ENCODE measurements around the gene NUCKS1.

The NUCKS1 gene

DNA sequence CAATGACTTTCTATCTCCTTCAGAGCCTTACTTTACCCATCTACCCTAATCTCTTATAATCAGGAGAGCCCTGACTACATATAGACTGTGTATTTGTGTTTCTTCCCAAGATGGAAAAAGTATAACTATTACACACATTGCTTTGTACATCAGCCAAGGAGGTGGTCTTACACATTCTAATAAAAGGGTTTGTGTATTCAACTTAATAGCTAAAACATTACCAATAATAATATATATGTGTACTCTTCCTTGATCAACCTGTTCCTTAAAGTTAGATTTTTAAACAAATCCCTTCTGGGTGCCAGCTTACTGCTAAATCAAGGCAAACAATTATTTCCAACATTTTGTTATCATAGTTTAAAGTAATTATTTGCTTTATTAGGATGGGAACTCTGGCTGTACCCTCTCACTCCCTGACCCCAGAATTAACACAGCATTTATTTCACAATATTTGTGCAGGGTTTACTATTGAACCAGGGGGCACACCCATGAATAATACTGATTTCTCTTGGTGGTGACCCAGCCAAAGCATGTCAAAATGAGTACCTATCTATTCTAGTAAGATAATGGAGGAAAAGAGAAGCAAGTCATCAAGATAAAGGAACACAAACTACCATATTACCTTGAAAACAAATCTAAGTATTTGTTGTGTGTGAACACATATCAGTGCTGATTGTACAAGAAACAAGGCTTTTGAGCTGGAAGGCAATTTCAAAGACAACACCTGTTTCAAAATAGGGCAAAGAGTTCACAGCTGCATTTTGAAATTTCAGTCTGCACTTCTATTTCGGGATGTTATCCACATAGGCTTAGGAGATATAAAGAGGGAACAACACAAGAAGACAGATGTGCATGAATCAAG lies 39.5 kb downstream of the NUCKS1 start:
- peaks cover 12 to 35% of the 10 kb centered on the region in 2 donors for H3K36me3 Mint-ChIP-seq
- no peaks in the 10 kb centered on the region for H3K9me3 Mint-ChIP-seq
- DNase-seq (no peak), ATAC-seq (replicated peaks) (no peak)
- no peak overlapping the region for H3K4me3 Mint-ChIP-seq
- H3K4me1 Mint-ChIP-seq = peaks cover 21 to 37% of the 10 kb centered on the region in 2 donors
- H3K27me3 Mint-ChIP-seq = no peaks in the 10 kb centered on the region
- peak overlapping the region; percentile 49 for H3K27ac Mint-ChIP-seq

DNA sequence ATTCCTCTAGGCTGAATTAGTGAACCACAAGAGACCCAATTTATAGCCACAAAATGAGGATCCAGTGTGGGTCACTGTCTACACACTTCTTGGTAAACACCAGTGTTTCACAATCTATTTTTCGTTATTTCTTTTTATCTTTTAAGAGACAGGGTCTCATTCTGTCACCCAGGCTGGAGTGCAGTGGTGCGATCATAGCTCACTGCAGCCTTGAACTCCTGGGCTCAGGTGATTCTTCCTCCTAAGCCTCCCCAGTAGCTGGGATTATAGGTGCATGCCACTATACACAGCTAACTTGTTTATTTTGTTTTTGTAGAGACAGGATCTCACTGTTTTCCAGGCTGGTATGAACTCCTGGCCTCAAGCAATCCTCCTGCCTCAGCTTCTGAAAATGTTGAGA lies 40.3 kb downstream of the NUCKS1 start:
- no peak for ATAC-seq (replicated peaks)
- Mint-ChIP-seq H3K4me3 (no peak overlapping the region), H3K27me3 (no peaks in the 10 kb centered on the region), H3K9me3 (no peaks in the 10 kb centered on the region), H3K27ac (no peak overlapping the region), H3K4me1 (peaks cover 21 to 39% of the 10 kb centered on the region in 2 donors), H3K36me3 (peaks cover 8 to 34% of the 10 kb centered on the region in 2 donors)
- DNase-seq = no peak

DNA sequence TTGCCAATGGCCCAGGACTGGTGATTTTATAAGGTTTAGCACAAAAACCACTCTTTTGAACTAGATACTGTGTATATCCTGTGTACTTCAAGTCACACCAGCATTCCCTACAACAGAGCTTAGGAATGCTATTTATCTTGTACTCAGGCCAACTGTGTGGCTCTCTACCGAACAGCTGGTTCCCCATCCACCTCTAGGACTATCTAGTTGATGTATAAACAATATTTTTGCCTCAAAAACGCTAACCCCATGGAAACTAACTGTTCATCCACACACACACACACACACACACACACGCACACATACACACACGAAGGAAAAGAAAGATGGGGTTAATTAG lies 41.0 kb downstream of the NUCKS1 start:
- Mint-ChIP-seq H3K36me3 (peaks cover 8 to 33% of the 10 kb centered on the region in 2 donors), H3K27ac (no peak overlapping the region), H3K27me3 (no peaks in the 10 kb centered on the region), H3K4me3 (no peak overlapping the region), H3K4me1 (peaks cover 22 to 40% of the 10 kb centered on the region in 2 donors), H3K9me3 (no peaks in the 10 kb centered on the region)
- ATAC-seq (replicated peaks) (no peak), DNase-seq (no peak)

DNA sequence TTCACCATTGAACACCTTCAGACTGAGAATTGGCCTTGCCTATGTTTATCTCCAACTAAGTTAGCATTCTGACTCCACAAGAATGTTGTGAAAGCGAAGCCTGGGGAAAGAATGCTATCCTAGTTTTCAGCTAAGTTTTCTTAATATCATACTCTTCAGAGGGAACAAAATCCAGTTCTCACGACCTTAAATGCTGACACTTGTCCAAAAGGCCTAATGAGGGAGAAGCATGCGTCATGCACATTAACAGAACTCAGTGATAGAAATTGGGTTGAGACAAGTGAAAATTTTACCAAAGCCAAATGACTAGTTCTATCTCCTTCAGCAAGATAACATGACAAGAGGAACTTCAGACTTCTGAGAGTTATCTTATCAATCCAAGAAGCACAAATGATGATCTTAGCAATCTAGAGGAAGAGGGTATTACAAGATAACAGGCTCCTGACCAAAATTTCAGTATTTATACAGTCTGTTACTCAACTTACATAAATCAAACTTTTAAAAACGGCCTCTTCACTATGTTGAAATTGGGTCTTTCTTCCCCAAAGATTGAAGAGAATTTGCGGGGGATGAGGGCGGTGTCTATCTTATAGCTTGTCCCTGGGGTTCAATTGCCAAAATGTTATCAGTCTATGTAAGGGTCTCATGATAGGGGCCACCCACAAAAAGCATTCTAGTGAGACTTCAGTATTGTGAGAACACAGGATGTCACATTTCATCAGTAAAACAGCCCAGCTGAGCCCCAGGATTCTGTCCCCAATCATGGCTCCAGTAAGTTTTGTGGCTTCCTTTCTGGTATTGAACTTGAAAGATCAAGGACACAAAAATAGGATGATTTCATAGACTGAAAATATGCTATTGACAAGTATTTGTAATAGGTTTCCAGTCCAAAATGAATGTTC lies 43.1 kb downstream of the NUCKS1 start:
- H3K9me3 Mint-ChIP-seq = no peaks in the 10 kb centered on the region
- DNase-seq = no peak
- H3K27ac Mint-ChIP-seq = no peak overlapping the region
- H3K27me3 Mint-ChIP-seq = no peaks in the 10 kb centered on the region
- no peak for ATAC-seq (replicated peaks)
- no peak overlapping the region for H3K4me3 Mint-ChIP-seq
- H3K4me1 Mint-ChIP-seq = peaks cover 29 to 51% of the 10 kb centered on the region in 2 donors
- H3K36me3 Mint-ChIP-seq = peaks cover 19 to 46% of the 10 kb centered on the region in 2 donors

DNA sequence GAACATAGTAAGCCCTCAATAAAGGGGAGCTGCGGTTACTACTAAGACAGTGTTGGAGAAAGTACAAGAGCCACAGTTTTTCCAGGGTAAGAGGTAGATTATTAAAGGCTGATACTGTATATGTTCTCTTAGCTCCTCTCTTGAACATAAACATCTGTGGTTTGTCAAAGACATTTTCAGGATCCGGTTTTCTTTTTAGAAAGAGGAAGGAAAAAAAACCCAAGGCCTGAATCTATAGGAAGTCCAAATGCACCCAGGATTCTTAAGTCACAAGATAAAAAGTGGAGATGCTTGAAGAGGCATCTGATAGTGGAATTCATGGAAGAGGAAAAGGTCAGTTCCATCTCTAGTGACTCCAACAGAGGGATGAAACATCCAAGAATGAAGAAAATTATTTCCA lies 45.1 kb downstream of the NUCKS1 start:
- Mint-ChIP-seq H3K4me3 (peak overlapping the region in 1 of 2 donors; percentile 27), H3K9me3 (no peaks in the 10 kb centered on the region), H3K27ac (peak overlapping the region; percentile 7)

DNA sequence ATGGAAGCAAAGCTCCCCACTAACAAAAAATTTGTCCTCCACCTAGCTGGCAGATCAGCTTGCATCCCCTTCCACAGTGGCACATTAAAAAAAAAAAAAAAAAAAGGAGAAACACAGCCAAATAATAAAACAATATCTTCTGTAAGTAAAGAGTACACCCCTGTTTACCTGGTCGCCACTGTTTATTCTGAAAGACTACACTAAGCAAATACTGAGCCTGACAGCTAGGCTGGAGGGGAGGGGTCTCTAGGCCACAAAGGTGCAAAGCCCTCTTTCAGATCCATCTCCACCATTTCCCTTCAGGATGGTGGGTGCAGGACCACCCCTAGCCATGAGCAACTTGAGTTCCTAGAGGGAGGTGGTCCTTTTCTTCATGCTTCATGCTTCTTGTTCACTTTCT lies 46.9 kb downstream of the NUCKS1 start:
- Mint-ChIP-seq H3K4me1 (peaks cover 19 to 51% of the 10 kb centered on the region in 2 donors), H3K4me3 (peak overlapping the region in 1 of 2 donors; percentile 22), H3K27ac (no peak overlapping the region), H3K27me3 (no peaks in the 10 kb centered on the region), H3K9me3 (no peaks in the 10 kb centered on the region), H3K36me3 (peaks cover 19 to 50% of the 10 kb centered on the region in 2 donors)
- DNase-seq = no peak
- no peak for ATAC-seq (replicated peaks)

More for the DNA sequence above, 45.1 kb downstream of the NUCKS1 start:
- Mint-ChIP-seq H3K27me3 (no peaks in the 10 kb centered on the region), H3K36me3 (peaks cover 21 to 53% of the 10 kb centered on the region in 2 donors), H3K4me1 (peaks cover 21 to 51% of the 10 kb centered on the region in 2 donors)
- no peak for DNase-seq
- ATAC-seq (replicated peaks) = peak; percentile 19 to 20

DNA sequence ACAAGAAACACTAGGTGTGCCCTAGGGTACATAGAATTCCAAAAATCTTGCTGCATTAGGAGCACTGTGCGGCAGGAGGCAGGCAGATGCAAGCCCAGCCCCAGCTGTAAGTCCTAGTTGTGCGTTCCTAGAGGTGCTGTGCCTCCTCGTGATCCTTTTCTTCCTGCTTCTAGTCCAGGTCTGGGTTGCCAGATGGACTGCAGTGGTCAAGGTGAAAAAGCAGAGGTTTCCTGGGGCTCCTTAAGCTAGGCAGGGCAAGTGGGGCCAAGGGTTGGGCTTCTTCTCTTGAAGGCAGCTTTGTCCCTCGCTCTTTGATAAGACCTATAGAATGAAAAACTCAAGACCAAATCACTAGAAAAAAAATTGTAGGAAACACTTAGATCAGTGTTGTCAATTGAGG lies 48.1 kb downstream of the NUCKS1 start:
- Mint-ChIP-seq H3K9me3 (no peaks in the 10 kb centered on the region), H3K36me3 (peaks cover 19 to 54% of the 10 kb centered on the region in 2 donors), H3K27me3 (no peaks in the 10 kb centered on the region), H3K4me1 (peaks cover 23 to 47% of the 10 kb centered on the region in 2 donors), H3K4me3 (no peak overlapping the region), H3K27ac (no peak overlapping the region)
- no peak for DNase-seq
- no peak for ATAC-seq (replicated peaks)

DNA sequence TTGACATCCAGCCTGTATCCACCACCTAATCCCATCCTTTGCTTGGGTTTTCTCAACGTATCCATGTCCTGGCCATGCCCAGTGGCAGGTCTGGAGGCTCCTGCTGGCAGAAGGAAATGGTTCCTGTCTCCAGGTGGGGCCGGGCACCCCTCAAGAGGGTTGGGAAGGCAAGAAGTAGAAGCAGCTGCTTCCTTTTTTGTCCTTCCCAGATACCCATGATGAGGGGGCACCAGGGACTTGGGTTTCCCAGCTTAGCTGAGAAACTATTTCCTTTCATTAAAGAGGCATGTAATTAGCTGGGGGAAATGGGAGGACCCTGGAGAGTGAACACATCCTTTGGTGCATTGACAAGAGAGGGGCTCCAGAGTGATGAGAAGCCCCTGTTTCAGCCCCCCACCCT lies 48.6 kb downstream of the NUCKS1 start:
- H3K27ac Mint-ChIP-seq = no peak overlapping the region
- H3K4me3 Mint-ChIP-seq = no peak overlapping the region
- ATAC-seq (replicated peaks) = no peak
- DNase-seq = no peak
- no peaks in the 10 kb centered on the region for H3K27me3 Mint-ChIP-seq
- peaks cover 20 to 42% of the 10 kb centered on the region in 2 donors for H3K4me1 Mint-ChIP-seq
- peaks cover 20 to 50% of the 10 kb centered on the region in 2 donors for H3K36me3 Mint-ChIP-seq
- no peaks in the 10 kb centered on the region for H3K9me3 Mint-ChIP-seq

DNA sequence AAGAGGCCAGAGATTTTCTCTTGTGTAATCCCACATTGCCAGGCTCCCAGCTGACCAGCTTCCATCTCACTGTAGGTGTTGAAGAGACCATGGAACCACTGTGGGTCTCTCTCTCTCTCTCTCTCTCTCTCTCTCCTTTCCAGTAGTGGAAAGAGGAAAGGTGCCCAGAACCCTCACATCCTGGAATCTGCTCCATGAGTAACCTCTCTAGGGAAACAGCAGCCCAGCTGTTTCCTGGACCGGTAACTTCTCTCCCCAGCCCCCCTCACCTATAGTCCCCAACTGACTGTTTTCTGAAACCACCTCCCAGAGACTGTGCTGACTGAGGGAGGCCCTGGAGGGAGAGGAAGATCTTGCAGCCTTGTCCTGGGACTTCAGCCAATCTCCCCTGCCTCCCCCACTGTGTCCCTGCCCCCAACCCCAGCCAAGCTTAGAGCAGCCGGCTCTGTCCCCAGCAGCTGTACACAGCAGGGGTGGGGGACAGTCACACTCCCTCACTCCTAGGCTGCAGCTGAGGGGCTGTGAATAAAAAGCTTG lies 49.0 kb downstream of the NUCKS1 start:
- DNase-seq = no peak
- no peak overlapping the region for H3K4me3 Mint-ChIP-seq
- H3K9me3 Mint-ChIP-seq = no peaks in the 10 kb centered on the region
- ATAC-seq (replicated peaks) = no peak
- H3K4me1 Mint-ChIP-seq = peaks cover 20 to 40% of the 10 kb centered on the region in 2 donors
- peaks cover 22 to 48% of the 10 kb centered on the region in 2 donors for H3K36me3 Mint-ChIP-seq
- no peaks in the 10 kb centered on the region for H3K27me3 Mint-ChIP-seq
- H3K27ac Mint-ChIP-seq = peak overlapping the region; percentile 77

DNA sequence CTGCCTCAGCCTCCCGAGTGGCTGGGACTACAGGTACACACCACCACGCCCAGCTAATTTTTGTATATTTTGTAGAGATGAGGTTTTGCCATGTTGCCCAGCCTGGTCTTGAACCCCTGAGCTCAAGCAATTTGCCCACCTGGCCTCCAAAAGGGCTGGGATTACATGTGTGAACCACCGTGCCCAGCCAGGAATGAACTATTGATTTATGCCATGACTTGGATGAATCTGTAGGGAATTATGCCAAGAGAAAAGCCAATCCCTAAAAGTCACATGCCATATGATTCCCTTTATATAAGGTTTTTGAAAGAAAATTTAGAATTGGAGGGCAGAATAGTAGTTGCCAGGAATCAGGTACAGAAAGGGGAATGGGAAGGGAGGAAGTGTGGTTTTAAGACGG lies 50.6 kb downstream of the NUCKS1 start:
- peaks cover 13 to 30% of the 10 kb centered on the region in 2 donors for H3K4me1 Mint-ChIP-seq
- H3K27ac Mint-ChIP-seq = no peak overlapping the region
- no peak overlapping the region for H3K4me3 Mint-ChIP-seq
- no peaks in the 10 kb centered on the region for H3K9me3 Mint-ChIP-seq
- ATAC-seq (replicated peaks) = no peak
- H3K36me3 Mint-ChIP-seq = peaks cover 20 to 40% of the 10 kb centered on the region in 2 donors
- no peak for DNase-seq
- no peaks in the 10 kb centered on the region for H3K27me3 Mint-ChIP-seq

DNA sequence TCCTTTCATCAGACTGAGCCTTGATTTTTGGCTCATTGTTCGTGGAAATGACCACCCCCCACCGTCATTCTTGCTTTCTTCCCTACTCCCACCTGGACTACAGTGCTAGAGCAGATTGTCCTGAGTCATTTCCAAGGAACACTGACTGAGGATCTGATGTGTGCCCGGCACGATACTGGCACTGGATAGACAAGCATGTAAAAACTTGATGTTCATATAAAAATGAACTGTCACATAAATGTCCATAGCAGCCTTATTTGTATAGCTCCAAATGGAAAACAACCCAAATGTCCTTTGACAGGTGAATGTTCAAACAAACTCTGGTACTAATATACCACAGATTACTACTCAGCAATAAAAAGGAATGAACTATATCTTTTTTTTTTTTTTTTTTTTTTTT lies 51.1 kb downstream of the NUCKS1 start:
- H3K4me1 Mint-ChIP-seq = peaks cover 11 to 25% of the 10 kb centered on the region in 2 donors
- no peak overlapping the region for H3K27ac Mint-ChIP-seq
- no peak for DNase-seq
- no peak overlapping the region for H3K4me3 Mint-ChIP-seq
- ATAC-seq (replicated peaks) = no peak
- no peaks in the 10 kb centered on the region for H3K9me3 Mint-ChIP-seq
- H3K27me3 Mint-ChIP-seq = no peaks in the 10 kb centered on the region
- peaks cover 20 to 40% of the 10 kb centered on the region in 2 donors for H3K36me3 Mint-ChIP-seq

DNA sequence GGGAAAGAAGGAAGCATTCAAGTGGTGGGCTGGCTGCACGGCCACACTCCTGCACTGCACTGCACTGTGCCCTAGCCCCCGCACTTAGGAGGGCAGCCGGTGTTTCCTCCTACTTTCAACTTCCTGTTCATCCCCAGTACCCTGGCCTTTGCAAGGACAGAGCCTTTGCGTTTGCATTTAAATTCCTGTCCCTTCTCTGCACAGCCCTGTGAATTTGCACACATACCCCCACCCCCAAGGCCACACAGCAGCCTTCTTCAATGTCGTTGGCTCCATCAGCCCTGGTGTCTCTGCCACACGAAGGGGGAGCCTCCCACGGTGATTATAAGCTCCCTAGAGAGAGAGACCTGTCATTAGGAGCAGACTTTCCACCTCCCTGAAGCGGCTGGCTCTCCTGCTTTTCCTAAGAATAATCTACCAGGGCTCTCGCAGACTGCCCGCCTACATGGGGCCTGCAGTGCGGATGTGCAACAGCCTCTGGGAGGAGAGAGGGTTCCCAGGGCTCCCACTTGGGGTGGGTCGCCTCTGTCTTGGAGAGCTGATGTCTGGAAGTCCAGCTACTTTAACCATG lies 56.5 kb downstream of the NUCKS1 start:
- Mint-ChIP-seq H3K9me3 (no peaks in the 10 kb centered on the region), H3K4me1 (peaks cover 14 to 20% of the 10 kb centered on the region in 2 donors), H3K36me3 (peaks cover 3 to 8% of the 10 kb centered on the region in 2 donors), H3K4me3 (peak overlapping the region in 1 of 2 donors; percentile 41), H3K27me3 (peaks cover 0 to 8% of the 10 kb centered on the region in 2 donors), H3K27ac (peak overlapping the region; percentile 32)
- peak; percentile 71 to 76 for ATAC-seq (replicated peaks)
- DNase-seq = no peak

DNA sequence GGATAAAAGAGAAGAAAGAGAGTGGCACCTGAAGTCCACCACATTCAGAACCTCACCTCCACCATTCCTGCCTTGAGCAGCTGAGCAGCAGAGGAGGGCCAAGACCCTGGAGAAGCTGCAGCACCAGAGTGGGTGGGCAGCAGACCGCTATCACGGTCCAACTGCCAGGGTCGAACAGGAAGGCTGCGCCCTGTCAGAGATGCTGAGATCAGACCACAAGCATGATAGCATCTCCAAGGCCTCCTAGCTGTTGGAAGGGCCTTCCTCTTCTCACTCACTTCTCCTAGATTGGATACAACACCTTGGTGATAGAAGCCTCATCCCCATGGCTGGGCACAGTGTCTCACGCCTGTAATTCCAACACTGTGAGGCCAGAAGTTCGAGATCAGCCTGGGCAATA lies 57.6 kb downstream of the NUCKS1 start:
- ATAC-seq (replicated peaks) (no peak), DNase-seq (no peak)
- no peak overlapping the region for H3K27ac Mint-ChIP-seq
- H3K4me3 Mint-ChIP-seq = no peak overlapping the region
- peaks cover 3 to 6% of the 10 kb centered on the region in 2 donors for H3K36me3 Mint-ChIP-seq
- H3K9me3 Mint-ChIP-seq = no peaks in the 10 kb centered on the region
- peaks cover 0 to 8% of the 10 kb centered on the region in 2 donors for H3K27me3 Mint-ChIP-seq
- peaks cover 15 to 25% of the 10 kb centered on the region in 2 donors for H3K4me1 Mint-ChIP-seq

Data from stimulated activated naive B cell treated with anti-CD40 and anti-IgM and Interleukin-4, amounts not matched to agents 10 μg/mL and 1 μg/mL and 100 μg/mL, for 72 hours (primary cell).